ENCODE measurements around the gene RNF215. TPM values are rescaled to one million over a fixed set of nuclear protein-coding genes. Genes with fewer than 3 reads are reported as not detected.
A peak's percentile ranks its signal among the peaks of the same experiment; 100 is the strongest.

RNF215 gene
- total RNA-seq, 1 donor from 2014 or later: 24.5 TPM

- H3K79me2 ChIP-seq (ENCODE audit: insufficient read depth, low read length): peaks cover 63% of the 10 kb centered on the region
- peaks cover 67% of the 10 kb centered on the region for H3K36me3 ChIP-seq (ENCODE audit: insufficient read depth, low read length)
- no peak overlapping the region for H3K4me3 ChIP-seq (ENCODE audit: insufficient read depth, low read depth, low read length)
- peaks cover 29% of the 10 kb centered on the region for H3K36me3 Mint-ChIP-seq (ENCODE audit: low read depth, unreplicated experiment)
- no peaks in the 10 kb centered on the region for H3K9me3 ChIP-seq (ENCODE audit: insufficient read depth, low read depth, low read length)
- no peaks in the 10 kb centered on the region for H3K27me3 ChIP-seq (ENCODE audit: insufficient read depth, low read length)
- peaks cover 92% of the 10 kb centered on the region for H4K20me1 ChIP-seq (ENCODE audit: insufficient read depth, low read length)
- H3K4me3 Mint-ChIP-seq (ENCODE audit: unreplicated experiment): no peak overlapping the region
- no peak for FAIRE-seq
- H2AFZ ChIP-seq (ENCODE audit: low read depth, low read length): no peak overlapping the region
- TF ChIP-seq, protein P1, sequence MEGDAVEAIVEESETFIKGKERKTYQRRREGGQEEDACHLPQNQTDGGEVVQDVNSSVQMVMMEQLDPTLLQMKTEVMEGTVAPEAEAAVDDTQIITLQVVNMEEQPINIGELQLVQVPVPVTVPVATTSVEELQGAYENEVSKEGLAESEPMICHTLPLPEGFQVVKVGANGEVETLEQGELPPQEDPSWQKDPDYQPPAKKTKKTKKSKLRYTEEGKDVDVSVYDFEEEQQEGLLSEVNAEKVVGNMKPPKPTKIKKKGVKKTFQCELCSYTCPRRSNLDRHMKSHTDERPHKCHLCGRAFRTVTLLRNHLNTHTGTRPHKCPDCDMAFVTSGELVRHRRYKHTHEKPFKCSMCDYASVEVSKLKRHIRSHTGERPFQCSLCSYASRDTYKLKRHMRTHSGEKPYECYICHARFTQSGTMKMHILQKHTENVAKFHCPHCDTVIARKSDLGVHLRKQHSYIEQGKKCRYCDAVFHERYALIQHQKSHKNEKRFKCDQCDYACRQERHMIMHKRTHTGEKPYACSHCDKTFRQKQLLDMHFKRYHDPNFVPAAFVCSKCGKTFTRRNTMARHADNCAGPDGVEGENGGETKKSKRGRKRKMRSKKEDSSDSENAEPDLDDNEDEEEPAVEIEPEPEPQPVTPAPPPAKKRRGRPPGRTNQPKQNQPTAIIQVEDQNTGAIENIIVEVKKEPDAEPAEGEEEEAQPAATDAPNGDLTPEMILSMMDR (IDR thresholded peaks at IDR 0.05; ENCODE audit: insufficient read depth, low read depth, low read length): no peak
- no peak for TF ChIP-seq EZH2 (IDR thresholded peaks at IDR 0.05; ENCODE audit: insufficient read depth, low read length)
- no peak overlapping the region for H3K27ac Mint-ChIP-seq (ENCODE audit: unreplicated experiment)
- H3K27me3 Mint-ChIP-seq (ENCODE audit: low read depth, unreplicated experiment): no peaks in the 10 kb centered on the region
- no peaks in the 10 kb centered on the region for H3K4me1 Mint-ChIP-seq (ENCODE audit: low read depth, unreplicated experiment)
- H3K9ac ChIP-seq (ENCODE audit: low read length): no peak overlapping the region
- no peak overlapping the region for H3K4me2 ChIP-seq (ENCODE audit: low read length)
- no peak for DNase-seq (ENCODE audit: low read depth)
- no peaks in the 10 kb centered on the region for H3K9me3 Mint-ChIP-seq (ENCODE audit: unreplicated experiment)
- no peaks in the 10 kb centered on the region for H3K4me1 ChIP-seq (ENCODE audit: insufficient read depth, low read length)
- H3K27ac ChIP-seq (ENCODE audit: low read depth, low read length): no peak overlapping the region
Measured at GRCh38 chr22:30347255-30347892, 39.8 kb downstream of the RNF215 start.

GRCh38 chr22:30344447-30345200 is 42.6 kb downstream of the RNF215 start:
- Histone ChIP-seq H3K9me3 (ENCODE audit: insufficient read depth, low read depth, low read length) (no peaks in the 10 kb centered on the region), H3K36me3 (ENCODE audit: insufficient read depth, low read length) (peaks cover 67% of the 10 kb centered on the region), H3K4me3 (ENCODE audit: insufficient read depth, low read depth, low read length) (no peak overlapping the region), H3K4me2 (ENCODE audit: low read length) (no peak overlapping the region), H3K27me3 (ENCODE audit: insufficient read depth, low read length) (no peaks in the 10 kb centered on the region), H3K79me2 (ENCODE audit: insufficient read depth, low read length) (peaks cover 37% of the 10 kb centered on the region), H2AFZ (ENCODE audit: low read depth, low read length) (no peak overlapping the region), H3K27ac (ENCODE audit: low read depth, low read length) (no peak overlapping the region), H3K4me1 (ENCODE audit: insufficient read depth, low read length) (no peaks in the 10 kb centered on the region), H3K9ac (ENCODE audit: low read length) (no peak overlapping the region), H4K20me1 (ENCODE audit: insufficient read depth, low read length) (peaks cover 78% of the 10 kb centered on the region)
- Mint-ChIP-seq H3K4me3 (ENCODE audit: unreplicated experiment) (no peak overlapping the region), H3K27me3 (ENCODE audit: low read depth, unreplicated experiment) (no peaks in the 10 kb centered on the region), H3K9me3 (ENCODE audit: unreplicated experiment) (no peaks in the 10 kb centered on the region), H3K36me3 (ENCODE audit: low read depth, unreplicated experiment) (peaks cover 38% of the 10 kb centered on the region), H3K4me1 (ENCODE audit: low read depth, unreplicated experiment) (no peaks in the 10 kb centered on the region), H3K27ac (ENCODE audit: unreplicated experiment) (no peak overlapping the region)
- FAIRE-seq (peak; percentile 39), DNase-seq (ENCODE audit: low read depth) (no peak)
- TF ChIP-seq, protein P1 (IDR thresholded peaks at IDR 0.05; ENCODE audit: insufficient read depth, low read depth, low read length): no peak
- no peak for TF ChIP-seq EZH2 (IDR thresholded peaks at IDR 0.05; ENCODE audit: insufficient read depth, low read length)
